Stimulated activated naive CD8-positive, alpha-beta T cell treated with anti-CD3 and anti-CD28 coated beads, Interleukin-15, Interleukin-2, amounts not matched to agents 100 U/mL and 50 U/mL, for 24 hours (primary cell): ENCODE measurements around the gene PPP3CA.

Experiments used
- ATAC-seq: fragments of 150-1000 bp; cut with Tn5 transposase; one replicate; pipeline ENCODE4 v1.10.0; 2021
- DNase-seq: peaks from one replicate; pipeline ENCODE4 v3.0.0; 2021

The PPP3CA gene

DNA sequence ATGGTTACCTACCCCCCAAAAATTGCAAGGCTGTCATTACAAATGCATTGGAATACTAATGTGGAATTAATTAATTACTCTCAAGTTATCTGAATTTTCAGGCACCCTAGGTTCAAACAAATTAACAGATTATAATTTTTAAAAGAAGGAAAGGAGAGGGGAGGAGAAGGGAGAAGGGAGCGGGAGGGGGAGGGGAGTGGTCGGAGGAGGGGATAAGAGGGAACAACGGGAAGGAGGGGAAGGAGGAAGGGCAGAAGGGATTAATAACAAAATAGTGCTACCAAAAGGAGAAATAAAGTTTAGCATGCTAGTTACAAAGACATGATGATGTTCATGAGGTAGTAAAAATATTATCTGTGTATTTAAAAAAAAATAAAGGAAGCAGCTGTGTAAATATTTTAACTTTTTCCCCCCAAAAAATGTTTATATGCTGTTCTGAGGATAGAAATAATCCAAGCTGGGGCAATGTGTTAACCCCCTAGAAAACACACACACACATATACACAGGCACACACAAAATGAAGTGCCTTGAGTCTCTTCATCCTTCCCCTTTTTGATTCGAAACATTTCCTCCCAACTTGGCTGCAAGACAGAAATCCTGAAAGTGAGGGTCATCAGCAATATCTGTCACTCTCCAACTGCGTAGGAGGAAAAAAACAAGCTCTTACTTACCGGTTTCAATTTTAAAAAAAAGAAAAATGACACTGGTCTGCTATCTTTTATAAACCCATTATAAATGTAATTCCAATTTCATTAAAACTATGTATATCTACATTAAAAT, 58.8 kb downstream of the PPP3CA start:
- no peak for ATAC-seq

GRCh38 chr4:101287324-101287723, 60.0 kb downstream of the PPP3CA start:
- DNase-seq: no peak
- ATAC-seq: peak; percentile 40

More for the DNA sequence above, 58.8 kb downstream of the PPP3CA start:
- no peak for DNase-seq

GRCh38 chr4:101286663-101287062, 60.7 kb downstream of the PPP3CA start:
- ATAC-seq (no peak), DNase-seq (no peak)

DNA sequence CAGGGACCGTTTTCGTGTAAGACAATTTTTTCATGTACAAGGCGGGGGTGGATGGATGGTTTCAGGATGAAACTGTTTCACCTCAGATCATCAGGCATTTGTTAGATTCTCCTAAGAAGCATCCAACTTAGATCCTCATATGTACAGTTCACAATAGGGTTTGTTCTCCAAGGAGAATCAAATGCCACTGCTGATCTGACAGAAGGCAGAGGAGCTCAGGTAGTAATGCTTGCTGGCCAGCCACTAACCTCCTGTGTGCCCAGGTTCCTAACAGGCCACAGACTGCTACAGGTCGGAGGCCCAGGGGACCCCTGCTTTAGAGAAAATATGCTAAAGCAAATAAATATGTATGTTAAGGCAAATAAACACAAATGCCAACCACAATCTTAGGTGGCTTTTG, 61.3 kb downstream of the PPP3CA start:
- DNase-seq: no peak
- no peak for ATAC-seq

DNA sequence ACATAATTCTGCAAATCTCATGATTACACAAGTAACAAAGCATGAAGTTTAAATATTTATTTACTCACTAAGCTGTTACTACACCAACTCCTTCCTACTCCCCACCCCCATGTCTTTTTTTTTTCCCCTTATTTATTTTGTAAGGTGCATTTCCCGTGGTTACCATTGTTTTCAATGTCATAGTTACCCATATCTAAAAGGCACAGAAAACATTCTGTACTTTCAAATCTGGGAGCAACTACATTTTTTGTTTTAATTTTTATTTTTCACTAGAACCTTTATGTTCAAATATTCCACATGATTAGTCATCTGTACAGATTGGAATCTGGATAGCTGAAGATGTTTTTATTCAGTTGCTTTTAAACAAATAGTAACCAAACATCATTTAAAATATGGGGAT, 62.8 kb downstream of the PPP3CA start:
- no peak for ATAC-seq
- DNase-seq: no peak

DNA sequence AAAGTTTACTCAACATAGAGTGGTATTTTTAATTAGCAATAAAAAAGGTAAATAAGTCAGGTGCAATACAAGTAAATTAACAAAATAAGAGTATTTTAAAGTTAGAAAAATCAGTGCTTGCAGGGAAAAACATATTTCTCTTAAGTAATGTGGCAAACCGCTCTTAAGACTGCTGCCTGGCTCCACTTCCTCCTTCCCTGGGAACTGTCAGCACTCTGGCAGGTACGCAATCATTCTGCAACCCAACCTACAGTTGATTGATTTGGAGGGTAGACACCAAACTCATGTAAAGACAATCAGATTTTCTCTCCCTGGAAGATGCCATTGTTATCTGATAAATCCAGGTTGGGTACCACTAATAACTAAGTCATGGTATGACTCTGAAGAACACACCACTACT, 63.9 kb downstream of the PPP3CA start:
- ATAC-seq (no peak), DNase-seq (no peak)

DNA sequence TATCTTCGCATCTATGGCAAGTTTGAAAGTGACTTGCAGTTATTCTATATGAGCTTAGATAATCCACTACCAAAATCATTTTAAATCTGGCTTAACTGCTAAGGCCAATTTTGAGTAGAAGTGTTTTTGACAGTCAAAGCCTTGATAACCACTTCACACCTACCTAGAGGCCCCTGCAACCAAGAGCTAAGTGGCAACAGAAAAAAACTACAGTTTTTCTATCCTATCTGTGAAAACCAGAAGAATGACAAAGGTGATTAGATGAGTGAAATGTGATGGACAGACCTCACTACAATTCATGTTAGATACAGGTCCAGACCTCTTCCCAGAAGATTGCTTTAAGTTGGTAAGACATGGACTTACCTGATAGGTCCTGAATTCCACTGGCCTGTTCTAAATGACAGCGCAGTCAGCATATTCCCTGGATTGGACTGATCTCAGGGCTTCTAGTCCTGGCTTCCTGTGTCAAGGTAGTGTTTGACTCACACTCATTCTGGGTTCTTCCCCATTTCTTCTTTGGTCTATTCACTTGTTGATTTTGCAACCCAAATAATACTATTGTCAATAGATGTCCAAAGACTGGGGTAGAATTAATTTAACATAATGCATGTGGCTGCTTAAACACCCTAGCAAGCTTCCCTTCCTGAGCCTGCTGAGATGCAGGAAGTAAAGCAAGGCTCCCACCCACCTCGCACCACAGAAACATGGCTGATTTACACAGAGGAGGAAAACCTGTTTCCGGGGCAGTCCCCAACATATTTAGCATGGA, 65.1 kb downstream of the PPP3CA start:
- ATAC-seq (peak; percentile 77), DNase-seq (peak; percentile 46)

DNA sequence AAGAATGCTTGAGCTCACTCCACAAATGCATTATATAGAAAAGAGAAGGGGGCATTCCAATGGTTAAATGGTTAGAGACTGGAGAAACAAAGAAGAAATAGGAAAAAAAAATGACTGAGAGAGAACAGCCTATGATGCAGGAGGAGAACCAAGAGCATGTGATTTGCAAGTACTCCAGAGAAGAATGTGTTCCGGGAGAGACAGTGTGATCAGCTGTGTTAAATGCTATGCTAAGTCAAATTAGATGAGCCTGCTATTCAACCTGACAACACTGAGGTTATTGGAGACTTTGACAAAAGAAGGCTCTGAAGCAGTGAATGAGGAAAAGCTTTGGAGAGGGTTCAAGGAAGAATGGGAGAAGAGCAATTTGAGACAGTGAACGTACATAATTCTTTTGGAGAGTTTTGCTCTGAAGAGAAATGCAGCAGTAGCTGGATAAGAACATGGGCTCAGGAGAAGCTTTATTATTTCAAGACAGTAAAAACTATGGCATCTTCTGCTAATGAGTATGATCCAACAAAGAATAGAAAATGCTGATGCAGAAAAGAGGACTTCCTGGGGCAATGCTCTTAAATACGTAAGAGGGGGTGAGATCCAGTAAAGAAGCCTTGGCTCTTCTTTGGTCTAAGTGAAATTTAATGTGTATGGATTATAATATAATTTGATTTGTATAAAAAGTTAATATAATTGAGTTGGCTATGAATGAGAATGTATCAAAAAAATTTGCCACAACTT, 66.3 kb downstream of the PPP3CA start:
- no peak for DNase-seq
- no peak for ATAC-seq

DNA sequence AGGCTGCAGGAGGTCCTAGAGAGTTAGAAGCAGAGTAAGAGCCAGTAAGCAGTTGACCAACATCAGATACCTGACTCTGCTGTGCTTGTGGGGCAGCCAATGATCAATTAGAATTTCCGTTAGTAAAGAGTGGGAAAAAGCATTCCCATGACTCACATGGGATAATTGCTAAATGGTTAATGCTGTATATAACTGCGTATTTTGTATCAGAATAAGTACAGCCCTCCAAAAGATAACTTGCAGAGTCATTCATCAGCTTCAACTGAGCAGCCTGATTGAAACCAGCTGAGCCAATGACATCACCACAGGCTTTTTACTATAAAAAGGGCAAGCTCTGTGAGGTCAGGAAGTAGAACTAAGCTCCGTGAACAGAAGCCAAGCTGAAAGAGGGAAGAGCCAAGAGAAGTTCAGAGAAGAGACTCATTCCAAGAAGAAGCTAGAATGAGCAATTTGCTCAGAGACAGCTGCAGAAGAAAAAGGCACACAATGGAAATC, 67.9 kb downstream of the PPP3CA start:
- ATAC-seq (peak; percentile 45), DNase-seq (no peak)

- DNase-seq: no peak
Observed at GRCh38 chr4:101277671-101278070, 69.7 kb downstream of the PPP3CA start.

DNA sequence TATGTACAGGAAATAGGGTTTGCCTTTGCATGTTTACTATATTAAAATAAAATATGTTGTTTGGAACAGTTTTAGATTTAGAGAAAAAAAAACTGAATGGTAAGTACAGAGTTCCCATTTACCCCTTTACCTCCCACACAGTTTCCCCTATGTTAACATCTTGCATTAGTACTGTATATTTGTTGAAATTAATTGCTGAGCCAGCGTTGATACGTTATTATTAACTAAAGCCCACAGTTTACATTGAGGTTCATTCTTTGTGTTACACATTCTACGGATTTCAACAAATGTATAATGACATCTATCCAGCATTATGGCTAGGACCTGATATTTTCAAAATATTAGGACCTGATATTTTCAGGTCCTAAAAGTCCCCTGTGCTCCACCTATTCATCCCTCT, 70.7 kb downstream of the PPP3CA start:
- no peak for ATAC-seq

More at GRCh38 chr4:101277671-101278070, 69.7 kb downstream of the PPP3CA start:
- no peak for ATAC-seq

GRCh38 chr4:101274888-101275752, 72.2 kb downstream of the PPP3CA start:
- no peak for ATAC-seq
- no peak for DNase-seq

More for the DNA sequence above, 70.7 kb downstream of the PPP3CA start:
- no peak for DNase-seq

DNA sequence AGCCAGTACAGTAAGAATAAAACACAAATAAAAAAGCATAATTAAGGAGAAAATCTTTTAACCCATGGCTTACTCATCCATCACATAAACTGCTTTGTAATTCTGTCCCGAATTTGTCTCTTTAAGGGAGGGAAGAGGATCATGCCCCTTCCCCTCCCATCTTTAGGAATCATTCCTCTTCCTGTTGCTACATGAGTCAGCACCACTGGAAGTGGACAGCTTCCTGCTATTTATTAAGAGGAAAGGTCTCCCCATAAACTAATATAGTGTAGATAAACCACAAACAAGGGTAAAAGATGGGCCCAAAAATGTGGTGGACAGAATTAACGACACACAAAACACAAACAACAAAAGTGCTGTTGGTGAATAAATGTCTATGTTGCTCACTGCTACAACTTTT, 75.8 kb downstream of the PPP3CA start:
- ATAC-seq (no peak), DNase-seq (no peak)

- ATAC-seq: no peak
- DNase-seq: no peak
Observed at GRCh38 chr4:101269682-101270081, 77.6 kb downstream of the PPP3CA start.

DNA sequence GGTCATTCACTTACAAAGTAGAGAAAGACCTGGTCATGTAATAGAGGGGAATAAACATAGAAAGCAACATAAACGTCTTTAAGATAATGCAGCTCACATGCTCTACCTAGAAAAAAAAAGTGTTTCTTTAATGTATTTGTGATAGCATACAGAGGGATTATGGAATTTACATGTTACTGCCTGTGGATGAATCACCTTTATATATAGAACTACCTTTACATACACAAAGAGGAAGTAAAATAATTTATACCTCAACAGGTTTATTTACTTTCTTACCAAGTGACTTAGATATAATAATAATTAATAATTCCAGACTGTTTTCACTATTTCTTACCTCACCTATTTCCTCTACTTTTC, 81.5 kb downstream of the PPP3CA start:
- ATAC-seq (no peak), DNase-seq (no peak)

DNA sequence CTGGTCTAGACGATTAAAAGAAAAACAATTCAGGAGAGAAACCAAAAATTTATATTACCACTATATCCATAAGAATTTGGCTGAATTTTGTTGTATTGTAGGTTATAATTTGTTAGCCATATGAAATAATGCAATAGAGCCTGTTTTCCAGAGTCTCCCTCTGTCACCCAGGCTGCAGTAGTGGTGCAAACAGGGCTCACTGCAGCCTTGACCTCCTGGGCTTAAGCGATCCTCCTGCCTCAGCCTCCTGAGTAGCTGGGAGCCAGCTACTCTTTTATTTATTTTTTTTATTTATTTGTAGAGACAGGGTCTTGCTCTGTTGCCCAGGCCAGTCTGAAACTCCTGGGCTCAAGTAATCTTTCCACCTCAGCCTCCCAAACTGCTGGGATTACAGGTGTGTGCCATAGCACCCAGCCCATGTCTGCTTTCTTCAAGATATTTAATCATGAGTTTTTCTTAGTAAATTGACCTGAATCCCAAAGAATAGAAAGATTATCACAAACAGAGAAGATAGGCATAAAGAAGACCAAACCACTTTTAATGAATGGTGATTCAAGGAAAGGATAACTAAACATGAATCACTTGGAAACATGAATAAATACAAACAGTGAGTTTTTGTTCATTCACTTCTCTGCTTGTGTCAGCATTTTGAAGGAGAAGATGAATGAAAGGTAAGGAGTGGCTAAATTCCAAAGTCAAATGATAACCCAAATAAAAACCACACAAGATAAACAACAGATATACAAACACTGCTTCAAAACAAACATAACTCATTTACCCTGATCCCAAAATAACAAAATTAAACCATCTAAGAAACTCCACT, 82.1 kb downstream of the PPP3CA start:
- no peak for ATAC-seq

DNA sequence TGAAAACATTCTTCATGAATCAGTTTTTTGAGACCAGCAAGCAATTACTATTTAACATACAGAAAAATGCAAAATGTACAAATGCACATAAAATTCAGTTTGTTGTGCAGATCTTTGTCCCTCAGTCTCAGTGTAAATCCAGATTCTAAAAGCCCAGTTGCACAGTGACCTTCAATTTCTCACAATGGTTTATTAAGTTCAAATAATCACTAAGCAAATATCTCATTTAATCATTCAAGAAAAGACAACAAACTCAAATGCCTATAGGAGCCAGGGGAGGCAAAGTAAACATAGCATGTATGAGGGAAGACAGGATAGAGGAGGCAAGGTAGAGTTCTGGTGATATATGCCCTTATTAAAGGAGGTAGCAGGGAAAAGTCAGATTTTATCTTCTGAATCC, 82.8 kb downstream of the PPP3CA start:
- DNase-seq (no peak), ATAC-seq (no peak)

More for the DNA sequence above, 82.1 kb downstream of the PPP3CA start:
- no peak for DNase-seq

DNA sequence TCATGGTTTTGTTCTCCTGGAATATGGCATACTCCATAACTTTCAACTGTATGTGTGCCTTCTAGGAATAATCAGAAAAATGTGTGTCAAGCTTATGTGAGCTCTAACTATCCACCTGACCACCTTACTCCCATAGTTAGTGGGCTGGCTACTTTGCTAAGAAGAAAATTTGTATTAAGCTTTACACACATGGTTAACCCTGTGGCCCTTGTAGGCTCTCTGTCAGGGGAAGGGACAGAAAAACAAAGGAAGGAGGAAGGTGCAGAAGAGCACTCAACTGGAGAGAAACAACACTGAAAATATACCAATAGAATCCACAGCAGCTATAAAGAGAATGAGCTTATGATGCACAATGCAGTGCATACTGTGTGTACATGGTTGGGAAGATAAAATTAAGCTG, 84.6 kb downstream of the PPP3CA start:
- peak; percentile 23 for ATAC-seq
- no peak for DNase-seq

- ATAC-seq (no peak), DNase-seq (no peak)
Observed at GRCh38 chr4:101259876-101260275, 87.5 kb downstream of the PPP3CA start.

DNA sequence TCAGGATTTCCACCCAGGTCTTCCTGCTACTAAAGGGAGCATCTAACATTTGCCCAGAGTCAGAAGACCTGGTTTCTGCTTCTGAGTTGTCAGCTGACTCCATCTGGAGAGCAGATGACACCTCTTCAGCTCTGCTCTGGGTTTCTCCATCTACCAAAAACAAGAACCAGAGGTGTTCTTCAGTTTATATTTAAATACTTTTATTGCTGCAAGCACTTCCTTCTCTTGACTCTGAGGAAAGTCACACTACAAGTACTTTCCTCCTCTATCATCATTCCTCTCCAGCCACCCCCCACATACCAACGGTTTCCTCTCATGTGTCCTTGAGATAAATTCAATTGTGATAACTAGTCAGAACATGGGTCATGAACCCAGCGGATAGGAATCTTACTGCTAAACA, 88.4 kb downstream of the PPP3CA start:
- ATAC-seq (no peak), DNase-seq (no peak)

DNA sequence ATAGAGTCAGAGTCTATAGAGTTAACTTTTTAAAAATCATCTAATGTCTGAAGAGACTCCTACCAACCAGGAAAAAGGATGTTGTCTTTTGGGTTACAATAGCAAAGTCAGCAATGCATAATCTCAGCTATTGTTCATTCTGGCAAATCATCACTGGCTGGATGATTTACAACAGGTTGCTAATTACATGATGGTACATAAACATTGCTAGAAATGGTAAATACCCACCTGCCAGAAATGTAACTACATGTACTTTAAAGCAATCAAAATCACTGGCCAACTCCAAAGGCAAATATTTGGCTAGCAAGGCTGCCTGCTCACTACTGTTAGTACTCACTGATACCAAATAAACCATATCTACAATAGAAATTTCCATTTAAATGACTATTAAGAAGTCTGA, 91.1 kb downstream of the PPP3CA start:
- ATAC-seq (no peak), DNase-seq (no peak)
